Measurements from ENCODE around the gene BFSP2.

DNA sequence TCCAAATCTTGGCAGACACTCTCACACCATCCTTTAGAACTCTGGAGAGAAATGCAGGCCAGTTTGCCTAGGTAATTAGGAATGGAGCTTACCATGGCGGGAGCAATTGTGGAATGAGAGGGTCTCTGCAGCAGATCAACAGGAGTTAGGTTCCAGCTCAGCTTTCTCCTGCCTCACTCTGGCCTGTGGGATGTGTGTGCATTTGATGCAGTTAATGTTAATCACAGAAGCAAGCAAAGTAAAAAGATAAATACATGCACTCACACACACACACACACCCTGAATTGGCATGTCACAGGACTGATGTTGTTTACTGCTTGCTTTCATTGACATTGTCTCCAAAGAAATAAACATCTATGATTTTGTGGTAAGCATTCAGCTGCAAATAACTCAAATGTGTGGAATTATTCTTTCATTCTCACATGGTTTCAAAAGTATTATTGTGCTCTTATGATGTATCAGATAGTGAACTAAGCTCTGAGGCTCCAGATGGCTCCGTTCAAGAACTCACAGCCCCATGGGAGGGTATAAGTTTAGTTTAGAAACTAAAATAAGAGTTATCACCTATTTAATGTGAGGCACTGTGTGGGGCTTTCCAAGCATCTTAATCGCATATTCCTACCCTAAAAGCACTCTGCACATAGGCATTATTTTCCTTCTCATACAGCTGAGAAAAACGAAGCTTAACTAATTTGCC, 31.3 kb upstream of the BFSP2 start:
- TF ChIP-seq, protein P1, sequence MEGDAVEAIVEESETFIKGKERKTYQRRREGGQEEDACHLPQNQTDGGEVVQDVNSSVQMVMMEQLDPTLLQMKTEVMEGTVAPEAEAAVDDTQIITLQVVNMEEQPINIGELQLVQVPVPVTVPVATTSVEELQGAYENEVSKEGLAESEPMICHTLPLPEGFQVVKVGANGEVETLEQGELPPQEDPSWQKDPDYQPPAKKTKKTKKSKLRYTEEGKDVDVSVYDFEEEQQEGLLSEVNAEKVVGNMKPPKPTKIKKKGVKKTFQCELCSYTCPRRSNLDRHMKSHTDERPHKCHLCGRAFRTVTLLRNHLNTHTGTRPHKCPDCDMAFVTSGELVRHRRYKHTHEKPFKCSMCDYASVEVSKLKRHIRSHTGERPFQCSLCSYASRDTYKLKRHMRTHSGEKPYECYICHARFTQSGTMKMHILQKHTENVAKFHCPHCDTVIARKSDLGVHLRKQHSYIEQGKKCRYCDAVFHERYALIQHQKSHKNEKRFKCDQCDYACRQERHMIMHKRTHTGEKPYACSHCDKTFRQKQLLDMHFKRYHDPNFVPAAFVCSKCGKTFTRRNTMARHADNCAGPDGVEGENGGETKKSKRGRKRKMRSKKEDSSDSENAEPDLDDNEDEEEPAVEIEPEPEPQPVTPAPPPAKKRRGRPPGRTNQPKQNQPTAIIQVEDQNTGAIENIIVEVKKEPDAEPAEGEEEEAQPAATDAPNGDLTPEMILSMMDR (conservative IDR thresholded peaks at IDR 0.05; ENCODE audit: low read length) = no peak
- no peak for TF ChIP-seq EZH2phosphoT487 (IDR thresholded peaks at IDR 0.05; ENCODE audit: borderline replicate concordance)
